ENCODE data around the gene RIMS4.

The RIMS4 gene

DNA sequence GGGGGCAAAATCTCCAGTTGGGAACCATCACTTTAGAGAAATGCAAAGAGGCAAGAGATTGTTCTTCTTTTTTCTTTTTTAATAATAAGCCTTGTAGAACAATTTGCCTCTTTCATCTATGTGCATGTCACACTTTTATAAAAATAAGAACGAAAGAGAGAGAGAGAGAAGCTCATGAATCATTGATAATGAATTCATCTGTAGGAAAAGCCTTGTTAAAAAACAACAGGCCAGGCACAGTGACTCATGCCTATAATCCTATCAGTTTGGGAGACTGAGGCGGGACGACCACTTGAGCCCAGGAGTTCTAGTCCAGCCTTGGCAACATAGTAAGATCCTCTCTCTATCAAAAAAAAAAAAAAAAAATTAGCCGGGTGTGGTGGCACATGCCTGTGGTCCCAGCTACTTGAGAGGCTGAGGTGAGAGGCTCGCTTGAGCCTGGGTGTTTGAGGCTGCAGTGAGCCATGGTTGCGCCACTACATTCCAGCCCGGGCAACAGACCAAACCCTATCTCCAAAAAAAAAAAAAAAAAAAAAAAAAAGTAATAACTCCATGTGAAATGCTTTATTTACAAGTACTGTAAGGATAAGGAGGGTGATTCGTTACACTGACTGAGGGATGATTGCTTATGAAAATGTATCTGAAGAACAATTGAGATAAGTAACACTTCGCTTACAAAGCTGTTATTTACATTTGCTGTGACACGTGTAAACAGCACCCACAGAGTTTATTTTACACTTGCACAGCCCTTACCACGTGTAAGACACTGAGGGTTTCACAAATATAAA is 89.2 kb downstream of the RIMS4 start:
- Histone ChIP-seq H3K4me3 (ENCODE audit: low read length) (no peak overlapping the region), H2AFZ (ENCODE audit: low read depth, low read length) (no peak overlapping the region), H3K4me1 (ENCODE audit: insufficient read depth, low read length) (no peaks in the 10 kb centered on the region), H3K27me3 (ENCODE audit: insufficient read depth, low read length) (peaks cover 2% of the 10 kb centered on the region), H3K9me3 (ENCODE audit: low read length) (no peaks in the 10 kb centered on the region), H3K36me3 (ENCODE audit: insufficient read depth, low read length) (no peaks in the 10 kb centered on the region)

DNA sequence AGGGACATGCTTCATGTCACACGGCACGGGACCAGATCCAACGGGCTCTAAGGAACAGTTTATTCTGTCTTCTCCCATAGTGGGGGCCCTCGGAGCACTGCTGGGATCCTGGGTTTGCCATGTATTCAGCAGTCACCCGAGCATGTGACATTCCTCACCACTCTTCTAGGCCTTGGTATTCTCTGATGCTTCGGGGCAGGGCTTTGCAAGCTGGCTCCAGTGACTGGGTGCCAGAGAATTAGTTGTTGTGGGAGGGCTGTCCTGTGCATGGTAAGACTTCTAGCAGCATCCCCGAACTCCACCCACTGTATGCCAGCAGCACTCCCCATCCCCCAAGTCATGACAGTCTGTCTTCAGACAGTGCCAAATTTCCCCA is 89.7 kb downstream of the RIMS4 start:
- no peaks in the 10 kb centered on the region for H3K36me3 ChIP-seq (ENCODE audit: insufficient read depth, low read length)
- H3K27me3 ChIP-seq (ENCODE audit: insufficient read depth, low read length), result peaks cover 2% of the 10 kb centered on the region
- H3K4me3 ChIP-seq (ENCODE audit: low read length), result no peak overlapping the region
- H2AFZ ChIP-seq (ENCODE audit: low read depth, low read length), result no peak overlapping the region
- no peaks in the 10 kb centered on the region for H3K4me1 ChIP-seq (ENCODE audit: insufficient read depth, low read length)
- no peaks in the 10 kb centered on the region for H3K9me3 ChIP-seq (ENCODE audit: low read length)

DNA sequence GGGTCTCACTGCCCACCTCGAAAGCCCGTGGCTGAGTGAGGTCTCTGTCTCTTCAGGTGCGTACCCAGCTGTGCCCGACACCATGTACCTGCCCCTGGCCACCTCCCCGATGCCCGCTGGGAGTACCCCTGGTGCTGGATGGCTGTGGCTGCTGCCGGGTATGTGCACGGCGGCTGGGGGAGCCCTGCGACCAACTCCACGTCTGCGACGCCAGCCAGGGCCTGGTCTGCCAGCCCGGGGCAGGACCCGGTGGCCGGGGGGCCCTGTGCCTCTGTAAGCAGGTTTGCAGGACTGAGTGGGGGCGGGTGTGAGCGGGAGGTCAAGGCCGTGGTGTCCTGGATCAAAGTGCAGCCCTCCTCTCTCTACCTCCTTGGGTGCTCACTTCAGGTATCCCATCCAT is 90.5 kb downstream of the RIMS4 start:
- Histone ChIP-seq H3K36me3 (ENCODE audit: insufficient read depth, low read length) (no peaks in the 10 kb centered on the region), H3K4me1 (ENCODE audit: insufficient read depth, low read length) (no peaks in the 10 kb centered on the region), H3K4me3 (ENCODE audit: low read length) (no peak overlapping the region), H2AFZ (ENCODE audit: low read depth, low read length) (no peak overlapping the region), H3K9me3 (ENCODE audit: low read length) (no peaks in the 10 kb centered on the region), H3K27me3 (ENCODE audit: insufficient read depth, low read length) (peaks cover 2% of the 10 kb centered on the region)

DNA sequence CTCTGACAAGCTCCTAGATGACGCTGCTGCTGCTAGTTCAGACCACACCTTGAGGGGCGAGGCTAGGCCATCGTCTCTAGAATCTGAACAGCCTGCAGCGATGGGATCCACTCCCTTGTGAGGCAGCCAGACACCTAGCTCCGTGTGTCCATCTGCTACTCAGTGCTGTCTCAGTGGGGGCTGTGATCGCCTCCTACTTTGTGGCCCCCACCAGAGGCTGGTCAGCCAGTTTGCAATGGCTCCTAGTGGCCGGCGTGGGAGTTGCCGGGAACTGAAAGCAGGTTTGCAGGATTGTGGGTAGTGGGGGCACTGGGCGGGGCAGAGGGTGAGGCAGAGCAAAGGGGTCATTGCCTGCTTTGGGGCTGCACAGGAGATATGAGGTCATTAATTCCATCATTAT is 92.4 kb downstream of the RIMS4 start:
- H3K4me1 ChIP-seq (ENCODE audit: insufficient read depth, low read length), result no peaks in the 10 kb centered on the region
- H3K4me3 ChIP-seq (ENCODE audit: low read length), result no peak overlapping the region
- peaks cover 4% of the 10 kb centered on the region for H3K27me3 ChIP-seq (ENCODE audit: insufficient read depth, low read length)
- H3K36me3 ChIP-seq (ENCODE audit: insufficient read depth, low read length), result no peaks in the 10 kb centered on the region
- H2AFZ ChIP-seq (ENCODE audit: low read depth, low read length), result no peak overlapping the region
- no peaks in the 10 kb centered on the region for H3K9me3 ChIP-seq (ENCODE audit: low read length)

DNA sequence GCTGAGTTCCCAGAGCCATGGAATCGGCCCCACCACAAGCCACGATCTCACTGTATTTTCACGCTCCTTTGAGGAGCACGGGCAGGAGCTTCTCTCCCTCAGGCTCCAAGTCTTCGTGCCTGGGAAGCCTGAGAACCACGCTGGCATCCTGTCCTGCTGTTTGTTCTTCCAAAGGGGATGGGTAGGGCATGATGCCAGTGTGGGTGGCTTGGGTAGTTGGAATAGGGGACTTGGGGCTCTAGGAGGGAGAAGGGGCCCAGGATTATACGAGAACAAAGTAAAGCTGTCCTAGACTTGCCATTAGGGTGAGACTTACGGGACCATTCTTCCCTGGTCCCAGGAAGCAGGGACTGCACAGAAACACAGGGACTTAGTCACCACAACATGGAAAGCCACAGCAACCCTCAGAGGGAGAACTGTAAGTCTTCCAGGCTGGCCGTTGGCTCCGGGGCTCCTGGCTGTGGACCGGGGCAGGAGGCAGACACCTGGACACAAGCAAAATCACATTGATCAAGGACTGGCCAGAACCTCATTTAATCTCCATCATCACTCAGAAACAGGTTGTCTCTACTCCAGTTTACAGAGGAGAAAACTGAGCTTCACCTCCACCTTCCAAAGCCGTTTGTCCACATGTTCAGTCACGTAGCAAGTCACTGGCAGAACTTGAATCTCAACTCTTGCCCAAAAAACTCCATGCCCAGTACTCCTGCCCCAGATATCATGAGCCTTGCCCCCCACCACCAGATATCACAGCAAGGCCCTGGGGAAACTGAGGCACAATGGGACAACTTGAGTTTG is 93.8 kb downstream of the RIMS4 start:
- H2AFZ ChIP-seq (ENCODE audit: low read depth, low read length), result no peak overlapping the region
- no peaks in the 10 kb centered on the region for H3K36me3 ChIP-seq (ENCODE audit: insufficient read depth, low read length)
- H3K4me3 ChIP-seq (ENCODE audit: low read length), result no peak overlapping the region

DNA sequence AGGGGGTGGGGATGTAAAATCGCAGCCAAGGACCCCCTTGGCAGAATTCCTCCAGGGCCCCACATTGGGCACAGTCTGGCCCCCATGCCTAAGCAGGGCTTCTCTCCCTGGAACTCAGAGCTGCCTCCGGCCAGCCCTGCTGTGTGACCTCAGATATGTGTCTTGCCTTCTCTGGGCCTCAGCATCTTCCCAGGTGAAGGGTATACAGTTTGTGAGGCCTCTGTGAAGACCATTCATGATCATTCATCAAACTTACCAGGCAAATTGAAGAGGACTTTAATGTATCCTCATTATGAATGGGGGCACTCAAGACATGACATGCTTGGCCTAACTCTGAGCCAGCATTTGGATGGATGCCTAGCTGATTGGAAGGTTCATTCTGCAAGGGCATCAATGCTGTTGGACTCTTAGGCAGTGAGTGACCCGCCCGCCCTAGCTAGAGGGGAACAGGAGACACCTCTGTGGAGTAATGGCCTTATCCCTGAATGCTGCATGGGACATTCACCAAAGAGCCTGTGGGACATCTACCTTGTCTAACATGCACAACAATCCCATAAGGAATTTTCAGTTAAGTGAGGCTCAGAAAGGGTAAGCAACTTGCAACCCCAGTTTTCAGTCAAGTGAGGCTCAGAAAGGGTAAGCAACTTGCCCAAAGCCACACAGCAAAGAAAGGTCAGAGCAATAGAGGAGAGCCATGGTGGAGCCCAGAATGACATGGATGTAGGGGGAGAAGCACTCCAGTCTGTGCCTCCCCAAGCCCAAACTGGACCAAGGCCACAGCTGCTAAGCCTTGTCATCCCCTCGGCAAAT is 94.6 kb downstream of the RIMS4 start:
- Histone ChIP-seq H3K36me3 (ENCODE audit: insufficient read depth, low read length) (no peaks in the 10 kb centered on the region), H2AFZ (ENCODE audit: low read depth, low read length) (no peak overlapping the region), H3K4me1 (ENCODE audit: insufficient read depth, low read length) (no peaks in the 10 kb centered on the region), H3K9me3 (ENCODE audit: low read length) (no peaks in the 10 kb centered on the region), H3K4me3 (ENCODE audit: low read length) (no peak overlapping the region), H3K27me3 (ENCODE audit: insufficient read depth, low read length) (peaks cover 4% of the 10 kb centered on the region)

More for the DNA sequence above, 93.8 kb downstream of the RIMS4 start:
- Histone ChIP-seq H3K9me3 (ENCODE audit: low read length) (no peaks in the 10 kb centered on the region), H3K27me3 (ENCODE audit: insufficient read depth, low read length) (peaks cover 4% of the 10 kb centered on the region), H3K4me1 (ENCODE audit: insufficient read depth, low read length) (no peaks in the 10 kb centered on the region)

DNA sequence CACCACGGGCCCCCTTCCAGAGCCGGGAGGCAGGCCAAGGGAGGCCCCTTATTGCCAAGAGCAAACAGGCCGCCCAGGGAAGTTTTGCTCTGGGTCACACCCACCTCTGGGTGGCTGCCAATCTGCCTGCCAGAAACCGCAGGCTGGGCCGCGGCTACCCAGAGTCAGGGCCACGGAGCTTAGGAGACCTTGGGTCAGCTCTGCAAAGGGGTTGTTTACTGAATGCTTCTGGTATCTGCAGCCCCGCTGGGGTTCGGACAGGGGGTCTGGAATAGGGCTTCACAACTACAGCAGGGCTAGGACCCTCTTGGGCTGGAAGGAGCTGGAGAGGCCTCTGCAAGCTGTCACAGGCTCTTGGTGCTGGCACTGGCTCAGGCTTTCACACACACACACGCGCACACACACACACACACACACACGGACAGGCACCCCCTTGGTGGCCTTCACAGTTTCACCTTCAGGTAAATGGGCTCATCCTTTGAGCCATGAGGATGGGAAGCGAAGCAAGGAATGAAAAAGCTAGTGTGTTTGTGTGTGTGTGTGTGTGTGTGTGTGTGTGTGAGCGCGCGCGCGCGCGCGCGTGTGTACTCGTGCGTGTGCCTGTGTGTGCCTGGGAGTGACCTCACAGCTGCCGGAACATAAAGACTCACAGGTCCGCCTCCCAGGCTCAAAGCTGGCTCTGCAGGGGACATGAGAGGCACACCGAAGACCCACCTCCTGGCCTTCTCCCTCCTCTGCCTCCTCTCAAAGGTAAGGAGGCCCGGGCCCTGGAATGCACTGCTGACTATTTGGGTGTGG is 95.4 kb downstream of the RIMS4 start, which contains the start of gene CCN5:
Gene CCN5 (plus strand): TSS at position 669 of the 798 bp plus-strand sequence. CDS start 22 bp downstream, at position 691.
- Histone ChIP-seq H2AFZ (ENCODE audit: low read depth, low read length) (no peak within 1 kb of the TSS), H3K4me1 (ENCODE audit: insufficient read depth, low read length) (no peaks in the 10 kb centered on the region), H3K4me3 (ENCODE audit: low read length) (no peak within 1 kb of the TSS), H3K9me3 (ENCODE audit: low read length) (no peaks in the 10 kb centered on the region), H3K27me3 (ENCODE audit: insufficient read depth, low read length) (peaks cover 4% of the 10 kb centered on the region), H3K36me3 (ENCODE audit: insufficient read depth, low read length) (no peaks in the 10 kb centered on the region)

DNA sequence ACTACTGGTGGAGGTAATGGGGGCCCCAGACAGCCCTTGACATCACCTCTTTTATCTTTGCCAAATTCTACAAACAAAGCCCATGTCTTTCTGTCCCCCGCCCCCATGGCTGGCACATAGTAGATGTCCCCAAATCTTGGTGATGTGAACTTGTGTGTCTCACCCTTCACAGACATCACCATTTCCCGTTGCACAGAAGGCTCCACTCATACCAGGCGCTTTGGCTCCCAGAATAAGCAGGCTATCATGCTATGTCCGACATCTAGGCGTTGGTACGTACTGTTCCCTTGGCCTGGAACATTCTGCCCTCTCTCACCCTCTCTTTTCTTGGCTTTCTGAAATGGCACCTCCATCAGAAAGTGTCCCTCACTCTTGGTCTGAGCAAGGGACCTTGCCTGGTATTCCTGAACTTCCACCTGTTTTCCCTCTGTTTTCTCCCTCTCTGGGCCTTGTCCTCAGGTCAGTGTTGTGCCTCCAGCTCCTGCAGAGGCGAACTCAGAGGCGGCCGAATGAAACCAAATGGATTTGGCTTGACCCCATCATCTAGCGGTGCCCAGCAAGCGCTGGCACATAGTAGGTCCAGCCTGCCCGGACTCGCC is 96.1 kb downstream of the RIMS4 start:
- Histone ChIP-seq H2AFZ (ENCODE audit: low read depth, low read length) (no peak overlapping the region), H3K4me1 (ENCODE audit: insufficient read depth, low read length) (no peaks in the 10 kb centered on the region), H3K36me3 (ENCODE audit: insufficient read depth, low read length) (no peaks in the 10 kb centered on the region), H3K27me3 (ENCODE audit: insufficient read depth, low read length) (peaks cover 4% of the 10 kb centered on the region), H3K4me3 (ENCODE audit: low read length) (no peak overlapping the region), H3K9me3 (ENCODE audit: low read length) (no peaks in the 10 kb centered on the region)

DNA sequence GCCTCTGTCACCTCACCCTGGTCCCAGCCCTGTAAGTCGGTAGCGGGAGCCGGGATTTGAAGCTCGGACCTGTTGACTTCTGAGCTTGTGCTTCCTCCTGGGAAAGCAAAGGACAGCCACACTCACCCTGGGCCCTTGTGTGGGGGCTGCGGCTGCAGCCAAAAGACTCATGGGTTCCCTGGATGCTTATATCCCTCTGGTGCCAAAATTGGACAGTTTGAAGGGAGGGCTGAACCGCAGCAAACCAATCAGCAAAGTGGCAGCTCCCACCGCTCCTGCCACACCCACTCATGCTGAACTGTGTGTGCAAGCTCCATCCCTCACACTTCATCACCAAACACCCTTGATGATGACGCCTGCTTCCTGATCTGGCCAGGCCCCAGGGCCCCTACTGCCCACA is 99.1 kb downstream of the RIMS4 start:
- Histone ChIP-seq H3K36me3 (ENCODE audit: insufficient read depth, low read length) (no peaks in the 10 kb centered on the region), H3K4me1 (ENCODE audit: insufficient read depth, low read length) (peaks cover 7% of the 10 kb centered on the region), H3K9me3 (ENCODE audit: low read length) (no peaks in the 10 kb centered on the region), H3K27me3 (ENCODE audit: insufficient read depth, low read length) (peaks cover 3% of the 10 kb centered on the region), H3K4me3 (ENCODE audit: low read length) (no peak overlapping the region), H2AFZ (ENCODE audit: low read depth, low read length) (no peak overlapping the region)

DNA sequence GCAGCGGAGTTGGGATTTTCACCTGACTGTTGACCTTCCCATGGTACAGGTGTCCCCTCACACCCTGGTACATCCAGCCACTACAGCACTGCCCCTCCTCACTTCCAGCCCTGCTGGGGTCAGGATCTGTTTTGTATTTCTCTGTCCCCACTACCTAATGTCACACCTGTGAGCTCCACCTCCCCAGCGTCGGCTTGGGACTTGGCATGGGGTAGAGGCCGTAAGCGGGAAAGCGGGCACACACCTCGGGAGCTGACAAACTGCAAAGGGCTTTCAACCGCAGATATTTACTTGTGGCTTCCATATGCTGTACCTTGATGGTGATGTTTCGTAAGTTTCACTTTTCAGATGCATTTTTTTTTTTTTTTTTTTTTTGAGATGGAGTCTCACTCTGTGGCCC is 100.5 kb downstream of the RIMS4 start:
- peaks cover 9% of the 10 kb centered on the region for H3K4me1 ChIP-seq (ENCODE audit: insufficient read depth, low read length)
- H3K36me3 ChIP-seq (ENCODE audit: insufficient read depth, low read length), result no peaks in the 10 kb centered on the region
- no peaks in the 10 kb centered on the region for H3K9me3 ChIP-seq (ENCODE audit: low read length)
- no peak overlapping the region for H3K4me3 ChIP-seq (ENCODE audit: low read length)
- no peak overlapping the region for H2AFZ ChIP-seq (ENCODE audit: low read depth, low read length)
- H3K27me3 ChIP-seq (ENCODE audit: insufficient read depth, low read length), result peaks cover 3% of the 10 kb centered on the region

DNA sequence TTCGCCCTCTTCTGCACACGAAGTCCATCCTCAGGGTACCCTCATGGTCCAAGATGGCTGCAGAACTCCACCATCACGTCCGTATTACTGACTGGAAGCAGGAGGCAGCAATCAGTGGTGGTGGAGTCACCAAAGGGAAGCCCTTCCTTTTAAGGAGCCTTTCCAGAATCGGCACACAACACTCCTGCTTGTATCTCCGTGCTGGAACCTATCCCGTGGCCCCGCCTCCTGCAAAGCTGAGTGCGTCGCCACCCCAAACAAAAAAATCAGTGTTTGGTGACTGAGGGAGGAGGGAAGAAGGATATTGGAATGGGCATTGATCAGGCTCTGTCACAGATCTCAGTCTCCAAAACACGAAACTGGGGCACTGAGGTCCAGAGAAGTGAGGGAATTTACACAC is 101.0 kb downstream of the RIMS4 start:
- no peak overlapping the region for H2AFZ ChIP-seq (ENCODE audit: low read depth, low read length)
- H3K4me1 ChIP-seq (ENCODE audit: insufficient read depth, low read length), result peaks cover 9% of the 10 kb centered on the region
- H3K9me3 ChIP-seq (ENCODE audit: low read length), result no peaks in the 10 kb centered on the region
- H3K4me3 ChIP-seq (ENCODE audit: low read length), result no peak overlapping the region
- H3K36me3 ChIP-seq (ENCODE audit: insufficient read depth, low read length), result no peaks in the 10 kb centered on the region
- peaks cover 3% of the 10 kb centered on the region for H3K27me3 ChIP-seq (ENCODE audit: insufficient read depth, low read length)

DNA sequence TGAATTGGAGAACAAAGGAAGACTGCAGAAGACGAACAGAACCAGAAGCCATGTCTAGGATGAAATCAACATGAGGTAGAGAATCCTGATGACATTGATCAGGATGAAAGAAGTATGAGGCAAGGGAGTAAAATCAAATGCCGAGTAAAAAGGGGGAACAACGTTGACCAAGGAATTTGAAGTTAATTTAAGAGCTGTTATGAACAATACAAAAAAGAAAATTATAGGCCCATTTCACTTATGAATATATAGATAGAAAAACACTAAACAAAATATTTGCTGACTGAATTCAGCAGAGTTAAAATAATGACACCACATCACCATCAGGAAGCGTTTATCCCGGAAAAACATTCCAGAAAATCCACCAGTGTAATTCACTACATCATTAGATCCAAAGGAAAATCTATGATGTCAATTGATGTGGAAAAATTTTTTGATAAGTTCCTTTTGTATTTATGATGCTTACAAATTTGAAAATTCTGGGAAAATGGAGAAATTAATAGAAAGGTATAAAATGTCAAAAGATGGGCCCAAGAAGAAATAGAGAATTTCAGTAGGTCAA is 103.2 kb downstream of the RIMS4 start:
- Histone ChIP-seq H3K4me3 (ENCODE audit: low read length) (no peak overlapping the region), H2AFZ (ENCODE audit: low read depth, low read length) (peak overlapping the region; percentile 18), H3K27me3 (ENCODE audit: insufficient read depth, low read length) (no peaks in the 10 kb centered on the region), H3K9me3 (ENCODE audit: low read length) (no peaks in the 10 kb centered on the region), H3K4me1 (ENCODE audit: insufficient read depth, low read length) (peaks cover 9% of the 10 kb centered on the region), H3K36me3 (ENCODE audit: insufficient read depth, low read length) (no peaks in the 10 kb centered on the region)

All from neuron (in vitro differentiated cells).